ENCODE data around the gene NYAP1.
"Not testable (repeated sequence)": the region's sequence is repeated elsewhere in the genome, so short reads cannot be mapped to it uniquely, and the experiment has no call there.

The NYAP1 gene

GRCh38 chr7:100513212-100513810, 29.6 kb downstream of the NYAP1 start:
- DNase-seq (ENCODE audit: low read depth): no peak

DNA sequence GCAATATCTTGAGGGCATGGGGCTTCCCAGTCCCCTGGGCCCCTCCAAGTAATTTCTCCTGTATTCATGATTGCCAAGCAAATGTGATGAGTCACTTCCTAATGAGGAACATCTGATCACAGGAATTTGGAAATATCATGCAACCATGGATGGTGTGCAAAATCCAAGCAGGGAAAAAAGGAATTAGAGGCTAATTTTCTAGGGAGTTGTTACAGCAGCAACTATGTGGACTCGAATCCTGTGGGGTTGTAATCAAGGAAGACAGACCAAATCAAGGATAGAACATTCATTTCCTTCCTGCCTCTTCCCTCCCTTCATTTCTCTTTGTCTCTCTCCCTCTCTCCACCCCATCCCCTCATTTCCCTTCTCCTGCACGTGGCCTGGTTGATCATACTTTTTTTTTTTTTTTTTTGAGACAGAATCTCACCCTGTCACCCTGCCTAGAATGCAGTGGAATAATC, 31.4 kb downstream of the NYAP1 start:
- DNase-seq (ENCODE audit: low read depth): peak; percentile 72

- DNase-seq (ENCODE audit: low read depth): peak; percentile 76
These were observed 32.5 kb downstream of the NYAP1 start for GRCh38 chr7:100516135-100516812.

GRCh38 chr7:100517305-100517704, 33.6 kb downstream of the NYAP1 start:
- no peak for DNase-seq (ENCODE audit: low read depth)

DNA sequence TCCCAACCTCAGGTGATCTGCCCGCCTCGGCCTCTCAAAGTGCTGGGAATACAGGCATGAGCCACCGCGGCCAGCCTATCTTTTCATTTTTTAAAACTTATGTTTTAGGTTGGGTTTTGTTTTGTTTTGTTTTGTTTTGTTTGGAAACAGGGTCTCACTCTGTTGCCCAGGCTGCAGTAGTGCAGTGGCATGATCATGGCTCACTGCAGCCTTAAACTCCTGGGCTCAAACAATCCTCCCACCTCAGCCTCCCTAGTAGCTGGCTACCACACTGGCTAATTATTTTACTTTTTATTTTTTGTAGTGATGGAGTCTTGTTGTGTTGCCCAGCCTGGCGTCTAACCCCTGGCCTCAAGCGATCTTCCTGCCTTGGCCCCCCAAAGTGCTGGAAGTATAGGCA, 35.9 kb downstream of the NYAP1 start:
- no peak for DNase-seq (ENCODE audit: low read depth)

GRCh38 chr7:100520138-100520537, 36.4 kb downstream of the NYAP1 start:
- DNase-seq (ENCODE audit: low read depth): no peak

- no peak for DNase-seq (ENCODE audit: low read depth)
These were observed 37.3 kb downstream of the NYAP1 start for GRCh38 chr7:100521076-100521475.

GRCh38 chr7:100521909-100522593, 38.3 kb downstream of the NYAP1 start:
- not testable (repeated sequence) for DNase-seq (ENCODE audit: low read depth)

DNA sequence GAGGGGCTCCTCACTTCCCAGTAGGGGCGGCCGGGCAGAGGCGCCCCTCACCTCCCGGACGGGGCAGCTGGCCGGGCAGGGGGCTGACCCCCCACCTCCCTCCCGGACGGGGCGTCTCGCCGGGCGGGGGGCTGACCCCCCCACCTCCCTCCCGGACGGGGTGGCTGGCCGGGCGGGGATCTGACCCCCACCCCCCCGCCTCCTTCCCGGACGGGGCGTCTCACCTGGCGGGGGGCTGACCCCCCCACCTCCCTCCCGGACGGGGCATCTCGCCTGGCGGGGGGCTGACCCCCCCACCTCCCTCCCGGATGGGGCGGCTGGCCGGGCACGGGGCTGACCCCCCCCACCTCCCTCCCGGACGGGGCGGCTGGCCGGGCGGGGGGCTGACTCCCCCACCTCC, 39.5 kb downstream of the NYAP1 start:
- not testable (repeated sequence) for DNase-seq (ENCODE audit: low read depth)

DNA sequence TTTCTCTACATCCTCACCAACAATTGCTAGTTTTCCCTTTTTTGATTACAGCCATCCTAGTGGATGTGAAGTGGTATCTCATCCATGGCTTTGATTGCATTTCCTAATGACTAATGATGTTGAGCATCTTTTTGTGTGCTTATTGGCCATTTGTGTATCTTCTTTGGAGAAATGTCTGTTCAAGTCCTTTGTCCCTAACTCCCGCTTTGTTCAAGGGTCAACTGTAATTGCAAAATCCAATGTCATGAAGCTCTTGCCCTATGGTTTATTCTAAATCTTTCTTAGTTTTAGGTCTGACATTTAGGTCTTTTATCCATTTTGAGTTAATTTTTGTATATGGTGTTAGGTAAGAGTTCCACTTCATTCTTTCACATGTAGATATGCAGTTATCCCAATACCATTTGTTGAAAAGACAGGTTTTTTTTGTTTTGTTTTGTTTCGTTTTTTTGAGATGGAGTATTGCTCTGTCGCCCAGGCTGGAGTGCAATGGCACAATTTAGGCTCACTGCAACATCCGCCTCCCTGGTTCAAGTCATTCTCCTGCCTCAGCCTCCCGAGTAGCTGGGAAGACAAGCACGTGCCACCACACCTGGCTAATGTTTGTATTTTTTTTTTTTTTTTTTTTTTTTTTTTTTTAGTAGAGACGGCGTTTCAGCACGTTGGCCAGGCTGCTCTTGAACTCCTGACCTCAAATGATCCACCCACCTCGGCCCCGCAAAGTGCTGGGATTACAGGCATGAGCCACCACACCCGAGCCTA, 44.6 kb downstream of the NYAP1 start:
- not testable (repeated sequence) for DNase-seq (ENCODE audit: low read depth)

- DNase-seq (ENCODE audit: low read depth): no peak
These were observed 48.7 kb downstream of the NYAP1 start for GRCh38 chr7:100532165-100533022.

GRCh38 chr7:100535982-100536381, 52.3 kb downstream of the NYAP1 start:
- not testable (repeated sequence) for DNase-seq (ENCODE audit: low read depth)

DNA sequence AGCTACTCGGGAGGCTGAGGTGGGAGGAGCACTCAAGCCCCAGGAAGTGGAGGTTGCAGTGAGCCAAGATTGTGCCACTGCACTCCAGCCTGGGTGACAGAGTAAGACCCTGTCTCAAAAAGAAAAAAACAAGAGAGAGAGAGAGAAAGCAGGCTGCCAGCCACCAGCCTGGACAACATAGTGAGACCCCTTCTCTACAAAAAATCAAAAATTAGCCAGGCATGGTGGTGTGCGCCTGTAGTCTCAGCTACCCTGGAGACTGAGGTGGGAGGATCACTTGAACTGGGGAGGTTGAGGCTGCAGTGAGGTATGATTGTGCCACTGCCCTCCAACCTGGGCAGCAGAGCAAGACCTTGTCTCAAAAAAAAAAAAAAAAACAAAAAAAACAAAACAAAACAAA, 53.0 kb downstream of the NYAP1 start:
- not testable (repeated sequence) for DNase-seq (ENCODE audit: low read depth)

DNA sequence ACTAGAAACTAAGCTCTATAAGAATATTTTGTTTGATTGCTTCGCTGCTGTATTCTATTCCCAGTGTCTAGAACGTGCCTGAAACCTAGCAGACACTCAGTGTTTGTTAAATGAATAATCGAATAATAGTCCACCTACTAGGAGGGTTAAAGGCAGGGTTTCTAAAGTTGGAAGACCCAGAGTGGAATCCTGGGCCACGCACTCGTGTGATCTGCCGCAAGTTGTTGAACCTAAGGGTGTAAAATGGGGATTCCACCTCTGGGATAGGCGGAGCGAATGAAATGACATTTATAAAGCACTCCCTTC, 54.6 kb downstream of the NYAP1 start:
- no peak for DNase-seq (ENCODE audit: low read depth)

DNA sequence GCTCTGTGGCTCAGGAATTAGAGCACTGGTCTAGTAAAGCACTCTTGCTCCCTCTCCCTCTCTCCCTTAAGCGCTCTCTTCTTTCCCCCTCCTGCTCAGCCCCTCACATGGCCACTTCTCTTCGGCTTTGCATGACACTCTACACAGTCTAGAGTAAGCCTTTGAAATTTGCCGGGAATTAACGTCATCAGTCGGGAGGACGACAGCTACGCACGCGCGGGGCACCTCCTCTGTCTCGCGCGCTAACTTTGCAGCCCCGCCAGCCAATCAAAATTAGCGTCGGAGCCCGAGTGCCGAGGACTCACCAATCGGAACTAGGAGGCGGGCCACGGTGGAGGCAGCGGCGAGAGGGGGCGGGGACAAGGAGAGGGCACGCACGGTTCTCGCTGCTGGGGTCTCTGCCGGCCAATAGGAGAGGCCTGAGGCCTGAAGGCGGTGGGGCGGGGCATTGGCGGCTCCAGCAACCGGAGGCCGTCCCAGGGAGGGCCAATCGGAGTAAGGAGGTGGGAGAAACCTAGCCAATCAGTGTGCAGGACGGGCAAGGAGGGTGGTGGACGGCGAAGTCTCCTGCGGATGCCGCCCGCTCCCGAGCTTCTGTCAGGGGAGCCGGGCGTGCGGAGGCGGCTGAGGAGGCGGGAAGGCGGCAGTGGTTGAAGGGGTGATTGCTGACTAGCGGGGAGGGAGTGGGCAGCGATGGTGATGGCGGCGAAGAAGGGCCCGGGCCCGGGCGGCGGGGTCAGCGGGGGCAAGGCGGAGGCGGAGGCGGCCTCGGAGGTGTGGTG, 55.1 kb downstream of the NYAP1 start, which contains the start of gene AGFG2:
Gene AGFG2, plus strand, starts transcription at position 550 of the 782 bp plus-strand sequence. Its CDS starts 144 bp downstream, at position 694.
- peak; percentile 85 for DNase-seq (ENCODE audit: low read depth)

DNA sequence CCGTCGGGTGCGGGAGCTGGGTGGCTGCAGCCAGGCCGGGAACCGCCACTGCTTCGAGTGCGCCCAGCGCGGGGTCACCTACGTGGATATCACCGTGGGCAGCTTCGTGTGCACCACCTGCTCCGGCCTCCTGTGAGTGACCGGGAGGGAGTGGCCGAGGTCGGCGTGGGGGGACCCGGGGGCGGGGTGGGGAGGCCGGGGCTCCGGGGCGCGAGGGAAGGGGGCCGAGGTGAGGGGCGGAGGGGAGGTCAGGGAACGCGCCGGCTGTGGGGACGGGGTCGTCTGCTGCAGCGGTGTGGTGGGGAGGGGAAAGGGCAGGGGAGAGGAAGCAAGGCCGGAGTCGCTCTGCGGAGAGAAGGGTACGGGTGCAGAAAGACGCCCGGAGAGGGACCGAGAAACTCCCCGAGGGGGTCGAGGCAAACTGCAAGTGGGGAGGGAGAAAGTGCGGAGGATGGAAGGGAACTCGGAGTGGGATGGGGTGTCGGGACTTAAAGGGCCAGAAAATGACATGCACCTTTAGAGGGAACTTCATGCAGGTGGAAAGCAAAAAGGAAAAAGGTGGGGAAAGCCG, 55.8 kb downstream of the NYAP1 start:
- no peak for DNase-seq (ENCODE audit: low read depth)

DNA sequence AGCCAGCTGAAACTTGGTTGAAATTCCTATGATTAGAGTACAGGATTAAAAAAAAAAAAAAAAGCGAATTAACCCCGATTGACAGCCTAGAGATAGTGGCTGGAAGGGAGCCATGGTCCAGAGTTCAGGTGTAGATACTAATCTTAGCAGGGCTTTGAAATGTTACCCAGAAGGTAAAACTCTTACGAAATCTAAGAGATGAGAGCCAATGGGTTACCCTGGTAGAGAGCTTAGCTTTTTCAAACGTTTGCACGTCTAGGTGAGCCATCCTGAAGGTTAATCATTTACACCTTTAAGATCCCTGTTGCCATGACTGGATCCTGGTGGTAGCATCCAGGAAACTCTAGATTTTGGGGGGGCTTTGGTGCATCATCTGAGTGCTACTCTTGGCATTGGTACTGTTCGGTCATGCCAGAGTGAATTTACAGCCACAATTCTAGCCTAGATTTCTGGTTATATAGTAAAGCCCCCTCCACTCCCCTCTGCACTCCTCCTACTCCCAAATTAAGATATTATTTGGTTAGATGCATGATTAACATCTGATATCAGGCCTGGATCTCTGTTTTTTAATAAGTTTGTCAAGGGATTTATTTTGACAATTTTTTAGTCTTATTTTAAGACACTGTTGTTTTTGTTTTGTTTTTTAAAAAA, 56.5 kb downstream of the NYAP1 start:
- no peak for DNase-seq (ENCODE audit: low read depth)

DNA sequence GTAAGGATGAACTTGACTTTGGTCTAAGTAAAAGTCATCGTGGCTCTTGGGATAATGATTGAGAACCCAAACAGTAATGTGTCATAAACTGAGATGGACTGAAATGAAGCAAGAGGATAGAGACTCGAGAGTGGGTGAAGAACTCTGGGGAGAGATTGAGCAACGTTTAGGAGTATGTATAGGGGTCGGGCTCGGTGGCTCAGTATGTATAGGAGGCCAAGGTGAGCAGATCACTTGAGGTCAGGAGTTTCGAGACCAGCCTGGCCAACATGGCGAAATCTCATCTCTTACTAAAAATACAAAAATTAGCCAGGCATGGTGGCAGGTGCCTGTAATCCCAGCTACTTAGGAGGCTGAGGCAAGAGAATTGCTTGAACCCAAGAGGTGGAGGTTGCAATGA, 57.6 kb downstream of the NYAP1 start:
- not testable (repeated sequence) for DNase-seq (ENCODE audit: low read depth)

DNA sequence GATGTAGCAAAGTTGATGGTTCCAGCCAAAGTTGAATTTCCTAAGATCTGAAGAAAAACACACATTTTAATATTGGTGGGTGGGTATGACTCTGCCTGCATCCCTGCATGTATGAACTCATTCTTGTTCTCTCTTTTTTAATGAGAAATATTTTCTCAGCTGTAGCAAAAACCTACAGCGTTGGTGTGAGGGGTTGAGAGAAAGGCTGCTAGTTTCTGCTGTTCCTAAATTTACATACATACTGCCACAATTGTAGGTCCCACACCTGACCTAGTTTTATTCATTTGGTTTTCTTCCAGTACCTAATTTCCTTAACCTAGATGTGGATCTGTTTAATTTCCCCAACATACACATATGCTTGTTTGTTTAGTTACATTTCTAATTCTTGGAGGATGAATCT, 59.9 kb downstream of the NYAP1 start:
- no peak for DNase-seq (ENCODE audit: low read depth)

- DNase-seq (ENCODE audit: low read depth): no peak
These were observed 60.7 kb downstream of the NYAP1 start for GRCh38 chr7:100544386-100544785.
